HG03565 (cell line): Measurements from ENCODE around the gene B3GLCT.

Experiments used
- ATAC-seq: cut with Tn5 transposase; IDR thresholded peaks from one replicate; pipeline ENCODE4 v1.9.1; 2021; ENCODE audit warnings: mild to moderate bottlenecking, moderate library complexity; ENCODE audit not compliant: unreplicated experiment

B3GLCT gene

DNA sequence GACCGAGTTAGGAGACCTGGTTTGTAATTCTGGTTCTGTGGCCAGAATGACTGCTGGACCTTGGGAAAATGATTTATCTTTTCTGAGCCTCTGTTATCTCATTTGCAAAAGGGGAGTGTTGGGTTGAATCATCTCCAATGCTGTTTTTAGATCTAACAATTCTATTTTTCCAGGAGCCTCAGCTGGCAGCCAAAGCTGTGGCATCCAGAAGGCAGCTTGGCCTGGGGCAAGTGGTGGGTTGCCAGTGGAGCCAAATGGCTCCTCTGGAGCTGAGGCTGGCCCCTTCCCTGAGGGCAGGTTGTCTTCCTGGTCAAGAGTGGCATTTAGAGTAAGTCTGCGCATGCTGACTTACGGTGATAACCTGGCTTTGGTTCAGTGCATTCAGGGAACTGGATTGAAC is 21.3 kb downstream of the B3GLCT start:
- ATAC-seq, result no peak

DNA sequence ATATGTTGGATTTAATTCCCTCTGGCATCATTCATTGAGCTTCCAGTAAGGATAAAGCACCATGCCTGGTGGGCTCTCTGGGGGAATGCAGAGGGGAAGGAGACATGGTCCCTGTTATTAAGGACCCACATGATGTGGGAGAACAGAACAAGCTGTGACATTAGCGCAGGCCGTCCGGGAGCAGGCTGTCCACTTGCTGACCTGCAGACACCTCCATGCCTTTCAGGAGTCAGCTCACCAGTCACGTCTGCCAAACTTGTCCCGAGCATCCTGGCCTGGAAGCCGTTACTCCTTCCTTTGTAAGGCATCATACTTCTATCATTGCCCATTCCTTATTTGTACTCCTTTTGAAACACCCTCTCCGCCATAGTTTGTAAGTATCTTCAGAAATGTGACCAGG is 23.4 kb downstream of the B3GLCT start:
- no peak for ATAC-seq

DNA sequence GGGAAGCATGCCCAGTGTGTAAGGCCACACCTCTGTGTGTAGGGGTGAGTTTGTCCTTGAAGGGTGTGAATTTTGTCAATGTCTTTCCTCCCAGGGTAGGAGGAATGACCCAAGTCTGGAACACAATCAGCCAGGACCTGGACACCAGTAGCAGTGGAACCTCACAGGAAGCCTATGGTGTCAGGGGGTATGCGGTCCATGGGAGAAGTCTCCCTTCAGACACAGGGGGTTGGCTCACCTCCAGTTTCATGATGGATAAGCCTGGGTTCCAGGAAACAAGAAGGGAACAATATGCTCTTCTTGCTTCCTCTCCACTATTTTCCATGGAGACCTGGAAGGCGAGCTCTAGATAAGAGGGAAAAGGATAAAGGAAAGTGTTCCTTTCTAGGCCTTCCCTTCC is 23.9 kb downstream of the B3GLCT start:
- ATAC-seq, result no peak

GRCh38 chr13:31224174-31224669 is 24.4 kb downstream of the B3GLCT start:
- no peak for ATAC-seq

- no peak for ATAC-seq
Measured at GRCh38 chr13:31224963-31225559, 25.3 kb downstream of the B3GLCT start.

- ATAC-seq, result no peak
Measured at GRCh38 chr13:31225998-31226675, 26.4 kb downstream of the B3GLCT start.

GRCh38 chr13:31227063-31227462 is 27.3 kb downstream of the B3GLCT start:
- no peak for ATAC-seq

DNA sequence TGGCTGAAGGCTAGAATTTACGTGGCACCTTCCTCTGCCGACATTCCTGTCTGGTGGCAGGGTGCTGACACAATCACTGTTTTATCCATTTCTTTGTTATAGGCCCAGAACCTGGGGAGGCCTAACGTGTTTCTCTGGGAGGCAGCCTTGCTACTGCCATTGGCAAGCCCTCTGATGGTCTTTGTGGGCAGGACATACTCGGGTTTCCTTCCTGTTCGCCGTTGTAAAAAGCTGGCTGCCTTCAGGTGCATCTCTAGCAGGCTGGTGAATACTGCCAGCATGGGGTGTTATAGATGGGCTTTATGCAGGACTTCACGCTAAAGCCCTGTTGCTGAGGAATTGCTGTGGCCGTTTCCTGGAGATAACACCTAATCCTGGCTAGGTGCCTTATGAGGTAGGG is 28.1 kb downstream of the B3GLCT start:
- no peak for ATAC-seq

DNA sequence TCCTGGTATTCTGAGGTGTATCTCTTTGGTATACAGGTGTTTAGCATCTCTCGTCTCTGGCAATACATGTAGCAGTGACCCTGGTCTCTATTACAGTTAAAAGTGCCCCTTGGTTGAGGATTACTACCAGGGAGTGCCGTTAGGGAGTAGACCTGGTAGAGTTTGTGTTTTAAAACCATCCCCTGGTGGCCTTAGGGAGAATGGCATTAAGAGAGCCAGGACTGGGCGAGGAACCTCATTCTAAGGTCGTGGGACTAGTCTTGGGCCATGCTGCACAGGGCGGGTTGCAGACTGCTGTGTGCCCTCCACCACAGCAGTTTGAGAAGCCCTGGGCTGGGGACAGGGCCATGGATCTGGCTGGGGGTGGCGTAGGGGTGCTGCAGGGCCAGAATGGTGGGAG is 35.0 kb downstream of the B3GLCT start:
- ATAC-seq, result no peak

- no peak for ATAC-seq
Measured at GRCh38 chr13:31236211-31236786, 36.5 kb downstream of the B3GLCT start.

DNA sequence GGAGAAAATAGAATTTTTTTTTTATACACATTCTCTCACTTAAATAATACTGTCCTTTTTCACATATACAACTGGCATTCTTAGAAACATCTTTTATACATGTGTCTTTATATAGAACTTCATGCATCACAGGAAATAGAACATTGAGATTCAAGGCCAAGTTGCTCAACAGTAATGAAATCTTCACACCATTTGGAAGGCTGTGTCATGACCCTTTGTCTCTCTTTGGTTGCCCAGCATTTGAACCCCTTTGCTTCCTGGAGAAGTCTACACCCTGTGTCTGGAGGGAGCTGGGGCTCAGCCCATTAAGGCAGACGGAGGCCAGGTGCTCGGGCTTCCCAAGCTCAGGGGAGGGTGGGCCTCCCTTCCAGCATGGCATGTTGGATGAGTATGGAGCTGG is 41.1 kb downstream of the B3GLCT start:
- ATAC-seq, result no peak

- no peak for ATAC-seq
Measured at GRCh38 chr13:31242367-31242766, 42.6 kb downstream of the B3GLCT start.

DNA sequence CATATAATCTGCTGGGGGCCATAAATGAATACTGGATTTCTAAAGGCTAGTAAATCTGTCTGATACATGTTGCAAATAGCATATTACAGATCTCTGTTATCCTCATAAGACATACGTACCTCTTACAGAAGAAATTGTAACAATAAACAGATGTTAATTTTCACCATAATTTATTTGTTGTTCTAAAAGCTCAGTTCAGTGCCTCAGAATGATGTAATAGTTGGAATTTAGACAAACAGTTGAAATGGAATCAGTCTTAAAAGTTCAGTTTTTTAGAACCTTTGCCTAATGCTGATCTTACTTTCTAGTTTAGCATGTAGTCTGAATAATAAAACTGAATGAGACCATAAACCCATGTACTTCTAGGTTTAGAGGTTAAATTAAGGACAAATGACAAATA is 43.1 kb downstream of the B3GLCT start:
- ATAC-seq, result no peak

GRCh38 chr13:31245598-31246373 is 46.0 kb downstream of the B3GLCT start:
- no peak for ATAC-seq

DNA sequence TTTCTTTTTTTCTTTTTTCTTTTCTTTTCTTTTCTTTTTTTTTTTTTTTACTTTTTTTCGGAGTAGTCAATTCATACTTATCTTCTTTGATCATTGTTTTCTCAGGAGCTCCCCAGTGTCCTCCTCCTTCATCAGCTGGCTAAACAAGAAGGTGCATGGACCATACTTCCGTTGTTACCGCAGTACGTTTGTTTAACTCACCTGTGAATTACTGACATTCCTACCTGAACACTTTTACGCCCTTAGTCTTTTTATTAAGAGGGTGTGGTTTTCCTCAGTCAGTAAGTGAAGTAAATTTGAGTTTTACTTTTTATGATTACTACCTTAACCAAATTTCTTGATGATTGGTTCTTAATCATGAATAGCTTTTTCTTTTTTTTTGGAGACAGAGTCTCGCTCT is 47.1 kb downstream of the B3GLCT start:
- ATAC-seq, result no peak

GRCh38 chr13:31248361-31248760 is 48.6 kb downstream of the B3GLCT start:
- no peak for ATAC-seq

GRCh38 chr13:31248965-31249539 is 49.3 kb downstream of the B3GLCT start:
- no peak for ATAC-seq

DNA sequence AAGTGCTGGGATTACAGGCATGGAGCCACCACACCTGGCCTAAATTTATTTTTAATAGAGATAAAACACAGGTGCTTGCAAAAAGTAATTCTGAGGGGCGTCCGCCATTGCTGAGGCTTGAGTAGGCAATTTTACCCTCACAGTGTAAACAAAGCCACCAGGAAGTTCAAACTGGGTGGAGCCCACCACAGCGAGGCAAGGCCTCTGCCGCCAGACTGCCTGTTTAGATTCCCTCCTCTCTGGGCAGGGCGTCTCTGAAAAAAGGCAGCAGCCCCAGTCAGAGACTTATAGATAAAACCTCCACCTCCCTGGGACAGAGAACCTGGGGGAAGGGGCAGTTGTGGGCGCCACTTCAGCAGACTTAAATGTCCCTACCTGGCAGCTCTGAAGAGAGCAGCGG is 50.7 kb downstream of the B3GLCT start:
- no peak for ATAC-seq

- ATAC-seq, result no peak
Measured at GRCh38 chr13:31261241-31261640, 61.5 kb downstream of the B3GLCT start.

DNA sequence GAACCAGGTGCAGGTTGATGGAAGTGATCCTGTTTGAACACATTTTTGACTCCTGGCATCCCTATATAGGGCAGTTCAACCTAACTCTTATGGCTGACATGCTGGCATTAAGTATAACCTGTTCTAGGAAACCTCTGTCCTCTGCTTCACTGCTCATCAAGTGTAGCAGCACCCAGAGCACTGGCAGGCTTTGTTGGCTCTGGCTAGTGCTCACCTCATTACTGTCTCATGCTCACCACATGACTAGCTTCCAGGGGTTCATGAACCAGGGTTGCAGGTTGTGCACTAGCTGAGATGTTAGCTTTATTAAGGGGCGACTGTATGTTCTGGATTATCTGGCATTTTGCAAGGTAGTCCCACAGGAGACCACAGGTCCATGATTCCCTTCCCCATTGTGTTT is 63.6 kb downstream of the B3GLCT start:
- ATAC-seq, result no peak

DNA sequence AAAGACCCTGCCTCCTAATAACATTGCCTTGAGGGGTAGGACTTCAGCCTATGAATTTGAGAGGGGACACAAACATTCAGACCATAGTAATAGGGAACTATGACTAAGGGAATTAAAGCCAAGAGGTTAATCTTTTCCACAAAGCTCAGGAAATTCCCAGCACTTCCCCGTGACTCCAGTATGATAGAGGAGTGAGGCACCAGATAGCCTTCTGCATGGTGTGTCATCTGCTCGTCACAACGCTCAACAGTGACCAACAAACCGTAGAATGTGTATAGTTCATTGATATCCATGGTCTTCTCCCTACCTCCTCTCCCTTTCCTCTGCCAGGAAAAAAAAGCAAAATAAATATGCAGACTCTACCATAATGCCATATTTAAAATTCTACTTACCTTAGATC is 64.4 kb downstream of the B3GLCT start:
- ATAC-seq, result no peak
